ENCODE results near the gene HUNK. TPM values are rescaled to one million over a fixed set of nuclear protein-coding genes. Genes with fewer than 3 reads are reported as not detected.

The HUNK gene
- total RNA-seq, 1 experiment from 2014 or later = not detected

DNA sequence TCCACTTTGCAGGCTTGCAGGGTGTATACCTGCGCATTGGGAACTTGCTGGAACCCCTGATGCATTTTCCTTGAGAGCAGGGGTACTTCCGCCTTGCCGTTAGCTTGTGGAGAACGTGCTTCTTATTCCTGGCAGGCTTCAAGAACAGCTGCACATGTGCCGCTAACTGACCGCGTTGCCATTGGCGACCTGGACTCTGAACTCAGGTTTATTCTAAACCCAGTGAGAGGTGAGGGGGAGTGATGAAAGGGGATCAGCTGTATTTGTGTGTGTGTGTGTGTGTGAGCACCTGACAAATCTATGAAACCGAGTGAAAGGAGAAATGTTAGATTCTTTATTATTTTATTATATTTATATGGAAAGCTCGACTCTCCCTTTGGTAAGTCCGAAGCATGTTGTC, 128.6 kb downstream of the HUNK start:
- Histone ChIP-seq H3K4me3 (no peak overlapping the region), H3K9me3 (ENCODE audit: insufficient read depth, low read depth) (no peaks in the 10 kb centered on the region), H3K36me3 (ENCODE audit: low read depth) (no peaks in the 10 kb centered on the region), H2AFZ (no peak overlapping the region), H3K27me3 (ENCODE audit: insufficient read depth, low read depth) (peaks cover 51% of the 10 kb centered on the region), H3K4me1 (replicated peaks; ENCODE audit: insufficient read depth) (no peaks in the 10 kb centered on the region), H3K9me2 (ENCODE audit: insufficient read depth) (no peaks in the 10 kb centered on the region), H4K20me1 (ENCODE audit: insufficient read depth) (no peaks in the 10 kb centered on the region), H3K79me2 (ENCODE audit: low read depth) (no peaks in the 10 kb centered on the region), H3F3A (ENCODE audit: insufficient read depth, low read depth) (no peaks in the 10 kb centered on the region), H3K4me2 (no peak overlapping the region), H3K27ac (no peak overlapping the region)
- no TSS peak for BruUV-seq (replicated peaks)
- ChIA-PET CTCF (no interaction called here), POLR2A (ENCODE audit: unreplicated experiment) (no interaction called here)
- intact Hi-C loops (cut with micrococcal nuclease; ENCODE audit: unreplicated experiment) = no loop called here
- DNase-seq = no peak
- TF ChIP-seq, protein P1, sequence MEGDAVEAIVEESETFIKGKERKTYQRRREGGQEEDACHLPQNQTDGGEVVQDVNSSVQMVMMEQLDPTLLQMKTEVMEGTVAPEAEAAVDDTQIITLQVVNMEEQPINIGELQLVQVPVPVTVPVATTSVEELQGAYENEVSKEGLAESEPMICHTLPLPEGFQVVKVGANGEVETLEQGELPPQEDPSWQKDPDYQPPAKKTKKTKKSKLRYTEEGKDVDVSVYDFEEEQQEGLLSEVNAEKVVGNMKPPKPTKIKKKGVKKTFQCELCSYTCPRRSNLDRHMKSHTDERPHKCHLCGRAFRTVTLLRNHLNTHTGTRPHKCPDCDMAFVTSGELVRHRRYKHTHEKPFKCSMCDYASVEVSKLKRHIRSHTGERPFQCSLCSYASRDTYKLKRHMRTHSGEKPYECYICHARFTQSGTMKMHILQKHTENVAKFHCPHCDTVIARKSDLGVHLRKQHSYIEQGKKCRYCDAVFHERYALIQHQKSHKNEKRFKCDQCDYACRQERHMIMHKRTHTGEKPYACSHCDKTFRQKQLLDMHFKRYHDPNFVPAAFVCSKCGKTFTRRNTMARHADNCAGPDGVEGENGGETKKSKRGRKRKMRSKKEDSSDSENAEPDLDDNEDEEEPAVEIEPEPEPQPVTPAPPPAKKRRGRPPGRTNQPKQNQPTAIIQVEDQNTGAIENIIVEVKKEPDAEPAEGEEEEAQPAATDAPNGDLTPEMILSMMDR (conservative IDR thresholded peaks at IDR 0.05) = no peak
- no peak for TF ChIP-seq EZH2 (IDR thresholded peaks at IDR 0.05; ENCODE audit: low read depth)

DNA sequence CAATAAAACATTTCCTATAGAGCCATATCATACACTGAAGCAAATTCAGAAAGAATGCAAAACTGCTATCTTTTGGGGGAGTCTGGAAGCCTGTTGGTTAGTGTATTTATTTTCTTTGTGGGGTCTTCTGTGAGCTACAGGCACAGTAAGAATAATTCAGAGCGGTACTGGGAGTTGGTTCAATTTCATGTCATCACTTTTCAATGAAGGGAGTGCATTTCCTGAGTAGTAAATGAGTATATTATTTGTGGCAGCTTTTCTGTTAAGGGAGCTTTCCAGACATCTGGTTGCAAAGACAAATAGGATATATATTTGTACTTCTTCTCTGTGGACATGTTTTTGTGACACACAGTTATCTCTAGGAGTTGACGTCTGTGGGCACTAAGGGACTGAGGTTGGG, 130.6 kb downstream of the HUNK start:
- Histone ChIP-seq H4K20me1 (ENCODE audit: insufficient read depth) (no peaks in the 10 kb centered on the region), H3K9me3 (ENCODE audit: insufficient read depth, low read depth) (no peaks in the 10 kb centered on the region), H3K36me3 (ENCODE audit: low read depth) (no peaks in the 10 kb centered on the region), H3K79me2 (ENCODE audit: low read depth) (no peaks in the 10 kb centered on the region), H3K27ac (no peak overlapping the region), H3K4me2 (no peak overlapping the region), H3K9me2 (ENCODE audit: insufficient read depth) (no peaks in the 10 kb centered on the region), H3F3A (ENCODE audit: insufficient read depth, low read depth) (no peaks in the 10 kb centered on the region), H2AFZ (no peak overlapping the region), H3K4me3 (no peak overlapping the region), H3K27me3 (ENCODE audit: insufficient read depth, low read depth) (peaks cover 33% of the 10 kb centered on the region), H3K4me1 (replicated peaks; ENCODE audit: insufficient read depth) (no peaks in the 10 kb centered on the region)
- BruUV-seq (replicated peaks) = no TSS peak
- intact Hi-C loops (cut with micrococcal nuclease; ENCODE audit: unreplicated experiment) = no loop called here
- TF ChIP-seq, protein P1 (conservative IDR thresholded peaks at IDR 0.05) = no peak
- TF ChIP-seq EZH2 (IDR thresholded peaks at IDR 0.05; ENCODE audit: low read depth) = no peak
- ChIA-PET POLR2A (ENCODE audit: unreplicated experiment) (no interaction called here), CTCF (no interaction called here)
- DNase-seq = no peak

DNA sequence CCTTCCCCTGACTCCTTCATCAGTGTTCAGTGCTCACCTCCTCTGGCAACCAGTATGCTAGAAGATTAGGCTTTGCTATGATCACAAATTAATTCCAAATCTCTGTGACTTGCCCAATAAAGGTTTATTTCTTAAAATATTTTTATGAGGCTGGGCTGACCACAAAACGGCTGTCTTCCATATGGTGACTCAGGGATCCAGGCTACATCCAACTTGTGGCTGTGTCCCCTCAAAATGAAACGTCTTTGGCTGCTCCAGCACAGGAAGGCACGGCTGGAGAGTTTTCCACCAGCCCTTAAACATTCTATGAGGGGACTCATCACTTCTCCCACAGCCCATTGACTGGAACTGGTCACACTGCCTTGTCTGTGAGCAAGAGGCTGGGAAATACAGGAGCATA, 131.5 kb downstream of the HUNK start:
- Histone ChIP-seq H3K9me2 (ENCODE audit: insufficient read depth) (no peaks in the 10 kb centered on the region), H3K4me3 (no peak overlapping the region), H3K27me3 (ENCODE audit: insufficient read depth, low read depth) (peaks cover 24% of the 10 kb centered on the region), H2AFZ (no peak overlapping the region), H3K4me2 (no peak overlapping the region), H3K9me3 (ENCODE audit: insufficient read depth, low read depth) (no peaks in the 10 kb centered on the region), H3K79me2 (ENCODE audit: low read depth) (no peaks in the 10 kb centered on the region), H3K36me3 (ENCODE audit: low read depth) (no peaks in the 10 kb centered on the region), H4K20me1 (ENCODE audit: insufficient read depth) (no peaks in the 10 kb centered on the region), H3K4me1 (replicated peaks; ENCODE audit: insufficient read depth) (no peaks in the 10 kb centered on the region), H3F3A (ENCODE audit: insufficient read depth, low read depth) (no peaks in the 10 kb centered on the region), H3K27ac (no peak overlapping the region)
- no peak for DNase-seq
- TF ChIP-seq, protein P1 (conservative IDR thresholded peaks at IDR 0.05) = no peak
- no peak for TF ChIP-seq EZH2 (IDR thresholded peaks at IDR 0.05; ENCODE audit: low read depth)
- CTCF ChIA-PET = no interaction called here
- BruUV-seq (replicated peaks) = no TSS peak
- intact Hi-C loops (cut with micrococcal nuclease; ENCODE audit: unreplicated experiment) = no loop called here
- POLR2A ChIA-PET (ENCODE audit: unreplicated experiment) = no interaction called here

Data from PC-9 (cell line).